LHCN-M2 (cell line): Measurements from ENCODE around the gene SLC16A1. TPM values are rescaled to one million over a fixed set of nuclear protein-coding genes. Genes with fewer than 3 reads are reported as not detected.
"Not testable (repeated sequence)": the region's sequence is repeated elsewhere in the genome, so short reads cannot be mapped to it uniquely, and the experiment has no call there.

Source experiments
- DNase-seq: peaks from one replicate; pipeline ENCODE4 v3.0.0-alpha.2; 2012; ENCODE audit warnings: low read depth
- total RNA-seq: library from RNA; depleted of rRNA; stranded (reverse); fragments of >200 nt; gene quantifications from 2 replicates; pipeline ENCODE4 v1.2.3, GENCODE V29; 2014

The SLC16A1 gene
- total RNA-seq, 1 experiment from 2014 or later, result 79.1 TPM

DNA sequence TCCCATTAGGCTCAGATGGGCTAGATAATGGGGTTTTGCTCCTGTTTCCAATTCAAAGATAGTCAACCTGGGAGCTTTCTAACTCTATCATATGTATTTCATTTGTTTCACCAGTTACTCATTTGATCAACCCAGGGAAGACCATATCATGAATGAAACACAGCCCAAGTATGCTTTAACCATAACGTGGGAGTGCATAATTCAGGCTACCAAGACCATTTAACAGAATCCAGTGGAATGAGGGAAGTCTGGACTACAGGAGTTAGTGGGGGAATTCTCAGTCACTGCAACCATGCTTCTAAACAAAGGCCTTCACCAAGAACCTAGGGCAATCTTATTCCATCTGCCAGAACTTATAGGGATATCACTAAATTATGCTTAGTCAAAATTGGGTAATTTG lies 15.0 kb upstream of the SLC16A1 start:
- DNase-seq, result no peak

DNA sequence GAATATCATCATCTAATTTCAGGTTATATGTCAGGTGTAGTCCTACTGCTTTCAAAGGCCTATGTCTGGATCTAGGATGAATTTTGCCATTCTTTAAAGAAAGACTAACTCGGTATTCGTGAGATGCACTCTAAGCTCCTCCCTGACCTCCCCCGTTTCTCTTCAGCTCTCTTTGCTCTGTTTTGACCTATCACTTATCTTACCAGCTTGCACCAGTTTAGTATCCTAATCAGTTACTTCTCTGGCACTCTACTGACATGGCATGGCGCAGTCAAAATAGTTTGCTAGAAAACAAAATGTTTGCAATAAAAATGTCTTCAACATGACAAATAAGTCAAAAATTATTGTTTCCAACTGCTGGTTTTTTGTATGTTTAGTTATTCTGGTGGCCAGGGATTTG lies 8.4 kb upstream of the SLC16A1 start:
- DNase-seq, result no peak

DNA sequence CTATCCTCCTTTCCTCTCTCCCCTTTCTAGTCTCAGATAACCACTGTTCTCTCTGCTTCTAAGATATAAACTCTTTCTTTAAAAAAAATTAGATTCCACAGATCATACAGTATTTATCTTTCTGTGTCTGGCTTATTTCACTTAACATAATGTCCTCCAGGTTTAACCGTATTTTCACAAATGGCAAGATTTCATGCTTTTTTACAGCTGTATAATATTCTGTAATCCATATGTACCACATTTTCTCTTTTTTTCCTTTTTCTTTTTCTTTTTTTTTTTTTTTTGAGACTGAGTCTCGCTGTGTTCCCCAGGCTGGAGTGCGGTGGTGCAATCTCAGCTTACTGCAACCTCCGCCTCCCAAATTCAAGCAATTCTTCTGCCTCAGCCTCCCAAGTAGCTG lies 5.1 kb upstream of the SLC16A1 start:
- no peak for DNase-seq

DNA sequence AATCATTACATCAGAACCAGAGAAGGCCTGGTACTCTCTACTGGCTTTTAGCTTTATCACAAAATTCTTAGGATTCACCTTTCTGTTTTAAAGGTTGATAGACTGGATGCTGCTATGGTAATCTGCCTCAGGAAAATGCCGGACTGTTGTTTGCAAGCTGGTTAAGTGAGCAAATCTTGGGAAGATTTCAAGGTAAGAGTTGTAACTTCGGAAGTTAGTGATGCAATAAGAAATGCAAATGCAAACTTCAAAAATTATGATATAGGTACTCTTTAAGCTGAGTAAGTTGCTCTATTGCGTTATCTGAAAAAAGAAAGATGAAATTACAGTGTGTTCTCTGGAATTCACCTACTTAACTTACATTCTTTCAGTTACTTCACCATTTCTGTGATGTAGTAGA lies 4.4 kb upstream of the SLC16A1 start:
- DNase-seq, result no peak

DNA sequence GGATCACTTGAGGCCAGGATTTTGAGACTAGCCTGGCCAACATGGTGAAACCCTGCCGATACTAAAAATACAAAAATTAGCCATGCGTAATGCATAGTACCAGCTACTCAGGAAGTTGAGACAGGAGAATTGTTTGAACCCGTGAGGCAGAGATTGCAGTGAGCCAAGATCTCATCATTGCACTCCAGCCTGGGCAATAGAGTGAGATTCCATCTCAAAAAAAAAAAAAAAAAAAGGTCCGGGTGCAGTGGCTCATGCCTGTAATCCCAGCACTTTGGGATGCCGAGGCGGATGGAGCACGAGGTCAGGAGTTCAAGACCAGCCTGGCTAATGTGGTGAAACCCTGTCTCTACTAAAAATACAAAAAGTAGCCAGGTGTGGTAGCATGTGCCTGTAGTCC lies 2.2 kb upstream of the SLC16A1 start:
- DNase-seq, result not testable (repeated sequence)

DNA sequence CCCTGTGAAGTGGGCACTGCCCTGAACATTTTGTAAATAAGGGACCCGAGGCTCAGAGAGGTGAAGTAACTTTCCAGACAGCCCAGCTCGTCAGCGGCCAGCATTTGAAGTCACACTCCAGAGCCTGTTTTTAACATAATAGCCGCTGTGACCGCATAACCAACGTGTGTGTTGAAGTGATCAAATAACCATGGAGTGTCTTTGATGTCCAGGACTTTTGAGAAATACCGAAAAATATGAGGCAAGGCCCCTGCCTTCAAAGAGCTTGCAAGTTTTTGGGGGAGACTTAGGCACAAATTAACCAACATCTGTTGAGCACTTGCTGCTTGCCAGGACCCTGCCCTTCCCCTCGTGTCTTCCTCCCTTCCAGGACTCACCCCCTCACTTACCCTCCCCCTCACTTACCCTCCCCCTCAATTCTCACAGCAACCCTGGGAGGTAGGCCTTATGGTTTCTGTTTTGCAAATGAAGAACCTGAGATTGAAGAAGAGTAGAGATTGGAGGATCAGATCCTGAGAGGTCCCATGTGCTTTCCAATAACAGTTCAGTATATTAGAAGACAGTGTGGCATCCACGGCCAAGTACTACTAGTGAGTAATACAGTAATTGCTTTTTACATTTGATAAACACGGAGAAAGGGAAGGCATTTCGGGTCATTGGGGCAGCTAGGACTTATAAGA lies 1.3 kb upstream of the SLC16A1 start:
- DNase-seq, result peak; percentile 89

DNA sequence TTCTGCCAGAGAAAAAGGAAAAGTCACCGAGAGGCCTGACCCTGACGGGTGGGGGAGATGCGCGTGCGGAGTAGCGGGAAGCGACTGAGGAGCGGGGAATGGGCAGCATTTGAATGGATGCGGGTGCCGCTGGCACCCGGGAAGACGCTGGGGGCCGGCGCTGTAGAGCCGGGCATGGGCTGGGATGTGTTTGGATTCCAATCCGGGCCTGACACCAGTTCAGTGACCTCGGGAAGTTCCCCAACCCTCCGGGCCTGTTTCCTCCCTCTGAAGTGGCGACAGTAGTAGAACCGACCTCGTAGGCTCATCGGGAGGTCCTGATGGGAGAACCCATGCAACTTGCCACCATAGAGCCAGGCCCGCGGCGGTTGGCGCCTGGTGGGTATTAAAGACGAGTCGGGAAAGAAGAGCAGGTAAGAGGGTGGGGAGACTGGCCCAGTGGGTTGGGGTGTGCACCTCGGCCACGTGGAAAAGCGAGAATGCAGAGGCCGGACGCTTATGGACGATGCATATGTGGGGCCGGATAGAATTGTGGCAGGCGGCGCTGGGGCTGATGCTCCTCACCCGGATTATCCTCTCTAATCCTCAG lies 642 bp upstream of the SLC16A1 start:
- no peak for DNase-seq

DNA sequence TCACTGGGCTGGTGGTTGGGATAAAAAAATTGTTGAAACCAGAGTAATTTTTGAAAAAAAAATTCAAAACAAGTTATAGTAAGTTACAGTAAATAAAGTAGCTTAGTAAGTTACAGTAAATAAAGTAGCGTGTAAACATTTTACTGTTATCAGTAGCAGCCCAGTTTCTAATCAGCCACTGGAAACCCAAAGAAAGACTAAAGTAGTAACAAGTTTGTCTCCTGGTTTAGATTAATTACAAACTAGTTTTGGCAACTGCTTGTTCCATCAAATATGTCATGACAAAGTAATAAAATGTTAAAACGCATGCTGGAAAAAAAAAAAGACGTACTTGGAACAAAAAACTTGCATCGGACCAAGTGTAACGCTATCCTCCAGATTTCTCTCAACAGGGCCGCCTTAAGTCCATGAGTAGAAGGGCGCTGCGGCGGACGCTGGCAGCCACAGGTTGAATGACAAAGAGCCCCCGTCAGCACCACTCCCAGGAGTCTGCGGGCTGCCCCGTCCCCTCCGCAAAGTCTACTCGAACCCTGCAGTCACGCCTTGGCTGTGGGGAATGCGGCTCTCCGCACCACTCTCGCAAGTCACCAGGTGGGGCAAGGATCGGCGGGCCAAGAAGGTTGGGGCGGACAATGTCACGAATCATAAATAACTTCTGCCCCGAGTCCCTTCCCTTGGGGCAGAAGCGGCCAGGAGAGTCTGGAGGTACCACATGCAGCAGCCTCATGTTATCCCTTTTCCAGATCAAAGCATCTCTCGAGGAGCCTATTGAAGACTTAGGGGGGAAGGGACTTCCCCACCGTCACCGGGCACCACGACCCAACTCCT lies 837 bp downstream of the SLC16A1 start:
- DNase-seq, result peak; percentile 59

DNA sequence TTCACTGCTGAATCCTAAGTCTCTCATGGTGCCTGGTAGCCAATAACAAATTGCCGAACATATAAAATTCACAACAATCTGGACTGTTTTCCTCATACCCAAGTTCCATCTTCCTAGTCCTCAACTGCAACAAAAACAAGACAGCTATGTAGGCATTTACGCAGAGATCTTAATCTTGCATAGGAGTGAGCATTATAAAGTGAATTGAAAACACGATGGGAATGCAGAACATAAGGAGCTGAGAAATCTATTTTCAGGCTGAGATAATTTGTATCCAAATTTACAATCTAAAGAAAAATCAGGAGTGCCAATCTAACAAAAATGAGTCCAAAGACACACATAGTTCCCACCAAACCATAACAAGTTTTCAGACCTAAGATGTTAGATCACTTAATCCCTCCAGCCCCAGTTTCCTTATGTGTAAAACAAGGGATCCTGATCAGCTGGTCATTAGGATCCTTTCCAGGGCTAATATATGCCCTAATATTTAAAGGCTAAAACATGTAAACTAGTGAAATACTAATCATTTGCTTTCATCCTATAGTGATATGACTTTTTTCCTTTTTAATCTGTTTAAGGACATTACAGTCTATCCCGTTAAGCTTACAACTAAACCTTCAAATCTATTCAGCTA lies 1.9 kb downstream of the SLC16A1 start:
- no peak for DNase-seq

DNA sequence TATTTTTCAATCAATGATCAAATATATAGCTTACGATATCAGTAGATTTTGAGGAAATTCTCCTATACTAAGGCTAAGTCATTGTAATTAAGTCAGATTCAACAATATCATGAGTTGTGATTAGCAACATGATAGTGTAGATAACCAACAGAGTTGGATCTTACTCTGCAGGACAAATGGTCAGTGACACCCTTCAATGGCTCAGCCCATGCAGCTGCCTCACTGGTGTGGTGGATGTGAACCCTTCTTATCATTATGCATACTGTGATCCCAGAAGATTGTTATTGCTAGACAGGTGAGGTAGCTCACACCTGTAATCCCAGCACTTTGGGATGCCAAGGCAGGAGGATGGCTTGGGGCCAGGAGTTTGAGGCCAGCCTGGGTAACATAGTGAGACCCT lies 5.6 kb downstream of the SLC16A1 start:
- no peak for DNase-seq

DNA sequence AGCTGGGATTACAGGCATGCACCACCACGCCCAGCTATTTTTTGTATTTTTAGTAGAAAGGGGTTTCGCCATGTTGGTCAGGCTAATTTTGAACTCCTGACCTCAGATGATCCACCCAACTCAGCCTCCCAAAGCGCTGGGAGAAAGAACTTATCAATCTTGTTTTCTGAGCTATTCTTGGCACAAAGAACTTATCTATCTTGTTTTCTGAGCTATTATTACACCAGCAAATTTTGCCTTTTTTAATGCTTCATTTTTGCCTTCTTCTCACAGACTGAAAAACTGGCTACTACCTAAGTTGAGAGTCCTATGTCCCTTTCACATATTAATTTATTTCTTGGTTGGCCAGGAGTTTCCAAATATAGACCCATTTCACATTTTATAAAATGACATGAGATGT lies 9.3 kb downstream of the SLC16A1 start:
- no peak for DNase-seq

DNA sequence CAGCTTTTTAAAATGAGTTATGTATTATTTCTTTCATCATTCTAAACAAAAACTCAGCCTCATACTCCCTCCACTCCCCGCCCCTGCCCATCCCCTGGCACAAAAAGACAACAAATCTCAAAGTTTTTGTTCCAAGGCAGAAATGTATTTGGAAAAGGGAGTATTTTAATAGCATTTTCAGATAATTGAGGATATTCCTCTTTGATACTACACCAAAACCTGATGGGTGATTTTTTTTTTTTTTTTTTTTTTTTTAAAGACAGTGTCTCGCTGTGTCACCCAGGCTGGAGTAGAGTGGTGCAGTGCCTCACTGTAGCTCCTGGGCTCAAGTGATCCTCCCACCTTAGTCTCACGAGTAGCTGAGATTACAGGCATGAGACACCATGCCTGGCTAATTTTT lies 16.2 kb downstream of the SLC16A1 start:
- no peak for DNase-seq

DNA sequence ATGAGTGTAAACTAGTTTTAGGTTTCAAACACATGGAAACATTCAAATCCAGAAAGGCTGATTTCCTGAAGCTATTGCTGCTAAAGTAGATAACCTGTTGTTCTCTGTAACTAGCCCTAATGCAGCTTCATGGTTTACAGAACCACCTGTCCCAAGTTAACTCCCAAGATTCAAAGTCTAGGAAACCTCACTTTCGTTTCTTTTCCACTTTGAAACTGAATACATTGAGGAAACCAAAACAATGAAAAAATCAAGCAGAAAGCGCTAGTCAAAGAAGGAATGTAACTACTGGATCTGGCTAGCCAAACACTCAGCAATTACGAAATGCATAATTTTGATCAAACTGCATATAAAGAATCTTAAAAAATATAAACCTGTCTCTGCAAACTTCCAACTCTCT lies 17.8 kb downstream of the SLC16A1 start:
- DNase-seq, result no peak

DNA sequence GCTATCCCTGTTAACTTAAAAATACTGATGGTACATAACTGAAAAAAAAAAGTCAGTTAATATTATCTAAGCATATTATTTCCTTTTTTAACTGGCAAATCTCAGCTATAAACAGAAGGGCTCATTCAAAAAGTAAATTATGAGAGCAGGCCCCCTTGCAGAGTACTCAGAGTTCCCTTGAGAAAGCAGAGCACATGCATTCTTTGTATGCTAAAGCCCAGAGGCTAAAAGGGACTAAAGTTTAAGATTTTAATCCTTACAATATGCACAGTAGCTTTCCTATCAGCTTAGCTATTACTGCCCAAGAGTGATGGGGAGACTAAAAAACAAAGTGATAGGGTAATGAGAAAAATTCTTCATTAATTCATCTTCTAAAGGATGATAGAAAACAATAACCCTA lies 18.5 kb downstream of the SLC16A1 start:
- no peak for DNase-seq

DNA sequence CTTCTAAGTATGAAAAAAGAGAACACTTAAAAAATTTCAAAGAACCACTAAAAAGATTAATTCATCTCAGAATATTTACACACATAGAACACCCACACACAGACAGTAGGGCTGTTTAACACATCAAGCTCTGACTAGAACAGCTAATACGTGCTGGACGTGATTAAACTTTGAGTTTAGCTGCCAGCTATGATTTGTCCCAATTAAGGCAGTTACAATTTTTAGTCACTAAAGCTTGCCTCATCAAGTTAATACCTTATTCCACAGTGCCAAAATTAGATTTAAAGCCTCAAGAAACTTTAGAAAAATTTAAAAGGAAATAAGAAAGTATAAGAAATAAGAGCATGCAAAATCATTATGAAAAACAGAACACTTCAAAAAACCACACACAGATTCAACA lies 18.9 kb downstream of the SLC16A1 start:
- peak; percentile 52 for DNase-seq

DNA sequence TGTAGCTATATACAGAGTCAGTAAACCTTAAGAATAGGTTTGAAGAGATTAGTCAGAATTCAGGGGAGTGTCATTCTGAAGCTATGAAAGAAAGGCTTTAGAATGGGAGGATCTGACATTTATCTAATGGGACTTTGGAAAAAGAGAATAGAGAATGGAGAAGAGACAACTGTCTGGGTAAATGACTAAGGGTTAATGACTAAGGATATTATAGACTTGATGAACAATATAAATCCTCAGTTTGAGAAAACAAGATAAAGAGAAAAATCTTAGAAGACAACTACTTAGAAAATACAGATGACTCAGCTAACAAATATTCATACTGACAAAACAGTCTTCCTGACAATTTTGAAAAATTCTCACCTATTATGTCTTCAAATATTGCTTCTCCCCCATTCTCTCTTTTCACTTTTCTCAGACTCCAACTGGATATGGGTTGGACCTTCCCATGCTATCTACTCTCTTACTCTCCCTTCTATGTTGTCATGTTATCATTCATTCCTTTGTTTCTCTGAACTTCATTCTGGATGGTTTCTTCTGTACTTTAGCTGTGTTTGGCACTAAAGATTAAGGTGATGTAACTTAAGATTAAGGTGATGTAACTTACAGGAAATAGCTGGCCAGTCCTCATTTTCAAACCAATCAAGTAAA lies 20.4 kb downstream of the SLC16A1 start:
- peak; percentile 53 for DNase-seq

DNA sequence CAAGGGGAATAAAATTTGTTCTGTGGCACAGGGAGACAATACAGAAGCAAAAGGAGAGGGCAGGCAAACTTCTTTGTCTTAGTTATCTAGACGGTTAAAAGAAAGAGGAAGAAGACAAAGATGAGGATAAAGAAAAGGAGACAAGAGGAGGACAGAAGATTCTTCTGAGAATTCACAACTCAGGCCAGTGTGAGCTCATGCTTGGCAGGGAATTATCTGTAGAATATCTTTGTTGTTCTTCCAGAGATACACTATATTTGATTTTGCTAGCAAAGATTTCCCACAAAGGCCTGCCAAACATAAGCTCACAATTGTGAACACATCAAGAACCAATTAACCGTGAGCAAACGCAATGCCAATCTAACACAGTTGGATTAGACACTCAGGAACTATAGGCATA lies 21.4 kb downstream of the SLC16A1 start:
- DNase-seq, result no peak

DNA sequence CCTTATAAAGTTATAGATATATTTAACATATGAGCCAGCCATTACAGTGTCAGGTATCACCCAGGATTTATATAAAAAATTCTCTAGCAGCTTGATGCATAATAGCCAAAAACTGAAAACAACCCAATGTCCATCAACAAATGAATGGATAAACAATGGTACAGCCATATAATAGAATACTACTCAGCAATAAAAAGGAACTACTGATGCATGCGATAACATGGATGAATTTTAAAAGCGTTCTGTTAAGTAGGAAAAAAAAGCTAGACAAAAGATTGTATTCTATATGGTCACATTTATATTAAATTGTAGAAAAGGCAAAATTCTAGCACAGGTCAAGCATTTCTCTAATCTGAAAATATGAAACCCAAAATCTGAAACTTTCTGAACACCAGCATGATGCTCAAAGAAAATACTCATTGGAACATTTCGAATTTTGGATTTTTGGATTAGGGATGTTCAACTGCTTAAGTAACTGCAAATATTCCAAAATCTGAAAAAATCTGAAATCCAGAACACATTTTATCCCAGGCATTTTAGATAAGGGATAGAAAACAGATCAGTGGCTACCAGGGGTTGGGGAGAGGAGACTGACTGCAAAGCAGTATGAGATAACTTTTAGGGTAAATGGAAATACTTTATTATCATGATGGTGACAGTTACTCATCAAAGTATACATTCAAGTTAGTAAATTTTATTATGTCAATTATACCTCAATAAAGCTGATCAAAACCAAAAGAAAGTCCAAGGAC lies 22.0 kb downstream of the SLC16A1 start:
- no peak for DNase-seq

DNA sequence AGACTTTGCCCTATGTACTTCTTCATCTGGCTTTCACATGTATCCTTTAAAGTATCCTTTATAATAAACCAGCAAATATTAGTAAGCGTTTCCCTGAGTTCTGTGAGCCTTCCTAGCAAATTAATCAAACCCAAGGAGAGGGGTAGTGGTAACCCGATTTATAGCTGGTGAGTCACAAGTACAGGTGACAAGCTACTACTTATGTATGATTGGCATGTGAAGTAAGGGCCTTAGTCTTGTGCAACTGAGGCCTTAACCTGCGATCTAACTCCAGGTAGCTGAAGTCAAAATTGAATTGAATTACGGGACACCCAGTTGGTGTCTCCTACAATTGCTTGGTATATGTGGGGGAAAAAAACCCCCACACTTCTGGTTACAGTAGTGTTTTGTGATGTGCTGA lies 26.0 kb downstream of the SLC16A1 start:
- DNase-seq, result no peak

DNA sequence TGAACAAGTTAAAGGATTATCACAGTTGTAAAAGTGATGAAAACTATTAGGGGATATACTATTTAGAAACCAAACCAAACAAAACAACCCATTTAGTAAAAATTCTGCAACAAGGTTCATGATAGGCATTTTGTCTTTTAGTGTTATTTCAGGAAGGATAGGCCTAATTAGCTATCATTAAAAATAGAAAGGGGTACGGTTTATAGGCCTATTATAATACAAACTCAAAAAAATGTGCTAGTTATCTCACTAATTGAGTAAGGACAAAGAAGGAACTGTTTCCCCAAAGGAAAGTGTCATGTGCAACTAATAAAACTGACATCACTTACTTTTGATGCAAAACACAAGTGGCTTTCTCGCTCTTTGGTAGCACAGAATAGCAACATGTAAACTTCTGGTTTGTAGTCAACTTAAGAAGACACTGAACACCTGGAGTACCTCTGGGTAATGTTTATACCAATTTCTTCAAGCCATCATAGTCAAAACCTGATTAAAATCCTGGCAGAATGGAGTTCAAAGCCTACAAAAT lies 28.5 kb downstream of the SLC16A1 start:
- no peak for DNase-seq

DNA sequence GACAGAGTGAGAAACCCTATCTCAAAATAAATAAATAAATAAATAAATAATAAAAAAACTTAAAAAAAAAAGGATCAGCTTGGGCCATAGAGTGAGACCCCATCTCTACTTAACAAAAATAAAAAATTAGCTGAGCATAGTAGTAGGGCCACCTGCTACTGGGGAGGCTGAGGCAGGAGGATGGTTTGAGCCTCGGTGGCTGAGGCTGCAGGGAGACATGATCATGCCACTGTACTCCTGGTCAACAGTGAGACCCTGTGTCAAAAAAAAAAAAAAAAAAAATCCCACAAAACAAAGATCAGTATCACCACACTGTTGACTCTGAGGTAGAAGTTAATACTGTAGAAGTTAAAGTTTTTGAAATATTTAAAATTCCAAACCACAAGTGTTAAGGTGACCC lies 29.1 kb downstream of the SLC16A1 start:
- no peak for DNase-seq
